IMR-90 (cell line): ENCODE measurements around the gene TM4SF20. TPM values are rescaled to one million over a fixed set of nuclear protein-coding genes. Genes with fewer than 3 reads are reported as not detected.

Source experiments
- ATAC-seq: fragments of 200-7000 bp; cut with Tn5 transposase; 2 replicates; pipeline ENCODE4 v1.9.1; 2020; ENCODE audit warnings: low read depth, mild to moderate bottlenecking, moderate library complexity
- BruUV-seq: library from RNA; stranded (reverse); fragments of 400-500 nt; replicated peaks from 2 replicates; lab custom pipeline; 2021; lab: Mats Ljungman, UMichigan
- CTCF ChIA-PET: fragments of 300-600 bp; formaldehyde crosslinking; extraction: SDS; loops from one replicate; lab custom pipeline; 2021; ENCODE audit warnings: antibody characterized with exemption; lab: Yijun Ruan, JAX
- POLR2A ChIA-PET: fragments of 300-600 bp; sonication (Branson Sonifier 250); formaldehyde crosslinking; loops from one replicate; lab custom pipeline; 2022; ENCODE audit warnings: antibody characterized with exemption; ENCODE audit not compliant: unreplicated experiment; lab: Charles Lee
- DNase-seq: peaks from one replicate; pipeline ENCODE4 v3.0.0; 2013
- H2AFZ ChIP-seq: replicated peaks from 2 replicates; pipeline ENCODE3; 2013; ENCODE audit warnings: low read length, mild to moderate bottlenecking; ENCODE audit not compliant: poor library complexity
- H2AK5ac ChIP-seq: 2 replicates; pipeline ENCODE4 v1.6.1; 2013; ENCODE audit warnings: low read depth, low read length, inconsistent platforms
- H2AK9ac ChIP-seq: replicated peaks from 2 replicates; pipeline ENCODE3; 2013; ENCODE audit warnings: mild to moderate bottlenecking, low read depth, low read length, moderate library complexity; ENCODE audit not compliant: poor library complexity
- H2BK120ac ChIP-seq: 2 replicates; pipeline ENCODE4 v1.6.1; 2013; ENCODE audit warnings: low read depth, low read length, inconsistent platforms
- H2BK15ac ChIP-seq: 3 replicates; pipeline ENCODE4 v1.6.1; 2013; ENCODE audit warnings: low read depth, low read length, inconsistent platforms
- H2BK20ac ChIP-seq: 2 replicates; pipeline ENCODE4 v1.6.1; 2013; ENCODE audit warnings: low read depth, mild to moderate bottlenecking, inconsistent platforms, low read length, moderate library complexity
- H2BK5ac ChIP-seq: 2 replicates; pipeline ENCODE4 v1.6.1; 2013; ENCODE audit warnings: mild to moderate bottlenecking, low read depth, low read length, inconsistent platforms; ENCODE audit not compliant: poor library complexity, severe bottlenecking
- H3K14ac ChIP-seq: replicated peaks from 2 replicates; pipeline ENCODE4 v1.6.1; 2013; ENCODE audit warnings: low read depth, low read length, inconsistent platforms
- H3K18ac ChIP-seq: 2 replicates; pipeline ENCODE4 v1.6.1; 2013; ENCODE audit warnings: low read depth, low read length, control low read depth
- H3K23ac ChIP-seq: 2 replicates; pipeline ENCODE4 v1.6.1; 2013; ENCODE audit warnings: low read depth, low read length, inconsistent platforms
- H3K27ac ChIP-seq: 2 replicates; pipeline ENCODE4 v1.5.1; 2013; ENCODE audit warnings: mild to moderate bottlenecking, control low read depth, low read length; ENCODE audit not compliant: insufficient read depth
- H3K27me3 ChIP-seq: 2 replicates; pipeline ENCODE4 v1.6.1; 2013; ENCODE audit warnings: low read length; ENCODE audit not compliant: control insufficient read depth, insufficient read depth
- H3K36me3 ChIP-seq: 2 replicates; pipeline ENCODE4 v1.6.1; 2013; ENCODE audit warnings: low read length, mixed read lengths; ENCODE audit not compliant: control insufficient read depth, insufficient read depth
- H3K4ac ChIP-seq: 2 replicates; pipeline ENCODE4 v1.6.1; 2013; ENCODE audit warnings: low read depth, low read length, inconsistent platforms
- H3K4me1 ChIP-seq: 2 replicates; pipeline ENCODE4 v1.6.1; 2013; ENCODE audit warnings: low read length, mixed read lengths; ENCODE audit not compliant: control insufficient read depth, insufficient read depth
- H3K4me2 ChIP-seq: 2 replicates; pipeline ENCODE4 v1.6.1; 2013; ENCODE audit warnings: low read depth, mild to moderate bottlenecking, control low read depth, low read length, moderate library complexity
- H3K4me3 ChIP-seq: 2 replicates; pipeline ENCODE4 v1.5.1; 2013; ENCODE audit warnings: low read depth, mild to moderate bottlenecking, control low read depth, low read length, moderate library complexity; ENCODE audit not compliant: insufficient read depth
- H3K56ac ChIP-seq: 2 replicates; pipeline ENCODE4 v1.6.1; 2013; ENCODE audit warnings: low read length, inconsistent platforms; ENCODE audit not compliant: insufficient read depth; ENCODE audit errors: extremely low read depth
- H3K79me1 ChIP-seq, 2 experiments: 2 replicates each; pipeline ENCODE4 v1.6.1; 2013; ENCODE audit warnings: low read length in 2 of 2, inconsistent platforms in 1 of 2, low read depth in 1 of 2
- H3K9ac ChIP-seq: 2 replicates; pipeline ENCODE4 v1.6.1; 2013; ENCODE audit warnings: low read depth, low read length, control low read depth
- H3K9me1 ChIP-seq: 2 replicates; pipeline ENCODE4 v1.6.1; 2013; ENCODE audit warnings: low read length, inconsistent platforms; ENCODE audit not compliant: insufficient read depth
- H3K9me3 ChIP-seq: 2 replicates; pipeline ENCODE4 v1.6.1; 2013; ENCODE audit warnings: low read length; ENCODE audit not compliant: control insufficient read depth, insufficient read depth
- H4K20me1 ChIP-seq: 2 replicates; pipeline ENCODE4 v1.6.1; 2013; ENCODE audit warnings: low read length, inconsistent platforms; ENCODE audit not compliant: insufficient read depth
- H4K5ac ChIP-seq: 2 replicates; pipeline ENCODE4 v1.6.1; 2013; ENCODE audit warnings: mild to moderate bottlenecking, low read depth, low read length, control low read depth
- H4K8ac ChIP-seq, 2 experiments: 2 replicates each; pipeline ENCODE4 v1.6.1; 2013; ENCODE audit warnings: low read depth in 2 of 2, low read length in 2 of 2, control low read depth in 1 of 2, inconsistent platforms in 1 of 2
- H4K91ac ChIP-seq: 2 replicates; pipeline ENCODE4 v1.6.1; 2013; ENCODE audit warnings: low read depth, low read length, inconsistent platforms; ENCODE audit not compliant: insufficient read depth
- FOS ChIP-seq: fragments of 150-350 bp; IDR thresholded peaks from 2 replicates; pipeline ENCODE4 v1.6.1; 2016; ENCODE audit warnings: low read depth, low read length
- MAFK ChIP-seq: IDR thresholded peaks from 2 replicates; pipeline ENCODE4 v1.6.1; 2012; ENCODE audit warnings: low read depth, low read length, improper control_type of control experiment
- MXI1 ChIP-seq: IDR thresholded peaks from 2 replicates; pipeline ENCODE4 v1.6.1; 2012; ENCODE audit warnings: low read depth, mild to moderate bottlenecking, low read length, moderate library complexity, borderline replicate concordance
- RCOR1 ChIP-seq: IDR thresholded peaks from 2 replicates; pipeline ENCODE4 v1.6.1; 2012; ENCODE audit warnings: mild to moderate bottlenecking, low read length, improper control_type of control experiment; ENCODE audit not compliant: insufficient replicate concordance
- SMC3 ChIP-seq: fragments of 150-350 bp; IDR thresholded peaks from 2 replicates; pipeline ENCODE4 v1.6.1; 2016; ENCODE audit warnings: low read depth, mild to moderate bottlenecking, antibody characterized with exemption, low read length, moderate library complexity
- WGBS, 2 experiments: methylation state at CpG; one replicate each; pipeline versions ENCODE4 v1.1.5 to v1.1.7; 2013; ENCODE audit warnings: missing lambda C conversion rate in 2 of 2; ENCODE audit not compliant: insufficient read length in 1 of 2; ENCODE audit errors: extremely low coverage in 2 of 2; 5-methylcytosine and 5-hydroxymethylcytosine counted together
- dilution Hi-C: fragments of 300-500 bp; cut with HindIII; formaldehyde crosslinking; loops from one replicate; pipeline ENCODE4 v1.14.3; 2018; ENCODE audit warnings: low sequenced_read_pairs; ENCODE audit not compliant: unreplicated experiment
- in situ Hi-C: fragments of 300-500 bp; cut with MboI; formaldehyde crosslinking; loops from 3 replicates; pipeline ENCODE4 v1.14.3; 2019; ENCODE audit warnings: low sequenced_read_pairs, inconsistent platforms, mixed read lengths
- intact Hi-C: fragments of 100-400 bp; cut with micrococcal nuclease; formaldehyde crosslinking; loops from 2 replicates; pipeline ENCODE4 v1.10.0; 2022
- polyA plus RNA-seq, 3 experiments: library from polyadenylated mRNA; depleted of rRNA; stranded (reverse); fragments of >200 nt; gene quantifications; 2 replicates each; pipeline ENCODE4 v1.2.3, GENCODE V29; 2012; ENCODE audit warnings: low replicate concordance in 1 of 3
- total RNA-seq: library from RNA; depleted of rRNA; stranded (reverse); fragments of >200 nt; gene quantifications from 2 replicates; pipeline ENCODE4 v1.2.3, GENCODE V29; 2012
- TF ChIP-seq, protein P1 (sequence below): conservative IDR thresholded peaks from 2 replicates; pipeline ENCODE4 v1.5.1; 2012; ENCODE audit warnings: mild to moderate bottlenecking, low read depth, low read length, improper control_type of control experiment
- TF ChIP-seq, protein P2 (sequence below): fragments of 150-350 bp; IDR thresholded peaks from 2 replicates; pipeline ENCODE4 v1.6.1; 2016; ENCODE audit warnings: low read depth, mild to moderate bottlenecking, low read length, moderate library complexity, borderline replicate concordance

Gene TM4SF20
- total and polyA plus RNA-seq, 2 of the 4 experiments (the other 2 are of a cell fraction) = under 0.01 to 0.03 TPM

DNA sequence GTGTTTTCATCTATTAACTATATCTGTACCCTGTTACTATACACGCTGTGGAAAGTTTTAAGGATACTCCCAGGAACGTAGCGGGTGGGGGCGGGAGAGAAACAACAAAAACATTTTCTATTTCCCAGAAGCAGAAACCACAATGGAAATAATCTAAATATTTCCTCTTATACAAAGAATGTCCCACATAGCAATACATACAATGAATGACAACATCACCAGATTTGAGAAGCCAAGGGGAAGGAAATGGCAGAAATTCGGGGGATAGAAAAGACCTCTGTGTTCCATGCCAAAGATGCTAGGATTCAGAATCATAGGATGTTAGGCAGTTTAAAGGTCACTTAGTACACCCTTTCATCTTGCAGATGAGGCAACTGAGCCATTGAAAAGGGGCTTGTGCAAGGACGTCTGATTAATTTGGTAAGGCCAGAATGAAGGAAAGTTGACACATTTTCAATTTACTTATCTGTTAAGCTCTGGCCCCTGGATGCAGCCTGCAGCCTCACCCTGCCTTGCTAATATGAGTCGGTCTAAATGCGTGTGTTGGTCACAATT, 49.7 kb upstream of the TM4SF20 start:
- Histone ChIP-seq H3K56ac (no peak overlapping the region), H4K8ac (no peak overlapping the region), H3K9ac (no peak overlapping the region), H4K91ac (no peak overlapping the region), H2BK15ac (no peak overlapping the region), H3K4me3 (no peak overlapping the region), H3K18ac (no peak overlapping the region), H3K23ac (no peak overlapping the region), H3K27me3 (no peaks in the 10 kb centered on the region; the same call in 1 of the 2 replicates), H3K36me3 (no peaks in the 10 kb centered on the region), H4K20me1 (no peaks in the 10 kb centered on the region), H2AFZ (no peak overlapping the region), H3K9me1 (no peaks in the 10 kb centered on the region), H3K79me1 (no peaks in the 10 kb centered on the region), H3K14ac (no peak overlapping the region), H2BK120ac (no peak overlapping the region), H2BK20ac (no peak overlapping the region), H2AK5ac (no peak overlapping the region), H4K5ac (no peak overlapping the region), H3K4me2 (no peak overlapping the region), H3K4me1 (no peaks in the 10 kb centered on the region), H3K27ac (no peak overlapping the region), H3K4ac (no peak overlapping the region), H3K9me3 (peaks cover 4% of the 10 kb centered on the region), H2AK9ac (no peak overlapping the region), H2BK5ac (no peak overlapping the region)
- dilution Hi-C loops (no loop called here), in situ Hi-C loops (no loop called here), intact Hi-C loops (no loop called here)
- TF ChIP-seq SMC3 (no peak), RCOR1 (no peak), MAFK (no peak), FOS (no peak), MXI1 (no peak)
- TF ChIP-seq, protein P1, sequence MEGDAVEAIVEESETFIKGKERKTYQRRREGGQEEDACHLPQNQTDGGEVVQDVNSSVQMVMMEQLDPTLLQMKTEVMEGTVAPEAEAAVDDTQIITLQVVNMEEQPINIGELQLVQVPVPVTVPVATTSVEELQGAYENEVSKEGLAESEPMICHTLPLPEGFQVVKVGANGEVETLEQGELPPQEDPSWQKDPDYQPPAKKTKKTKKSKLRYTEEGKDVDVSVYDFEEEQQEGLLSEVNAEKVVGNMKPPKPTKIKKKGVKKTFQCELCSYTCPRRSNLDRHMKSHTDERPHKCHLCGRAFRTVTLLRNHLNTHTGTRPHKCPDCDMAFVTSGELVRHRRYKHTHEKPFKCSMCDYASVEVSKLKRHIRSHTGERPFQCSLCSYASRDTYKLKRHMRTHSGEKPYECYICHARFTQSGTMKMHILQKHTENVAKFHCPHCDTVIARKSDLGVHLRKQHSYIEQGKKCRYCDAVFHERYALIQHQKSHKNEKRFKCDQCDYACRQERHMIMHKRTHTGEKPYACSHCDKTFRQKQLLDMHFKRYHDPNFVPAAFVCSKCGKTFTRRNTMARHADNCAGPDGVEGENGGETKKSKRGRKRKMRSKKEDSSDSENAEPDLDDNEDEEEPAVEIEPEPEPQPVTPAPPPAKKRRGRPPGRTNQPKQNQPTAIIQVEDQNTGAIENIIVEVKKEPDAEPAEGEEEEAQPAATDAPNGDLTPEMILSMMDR = no peak
- TF ChIP-seq, protein P2, sequence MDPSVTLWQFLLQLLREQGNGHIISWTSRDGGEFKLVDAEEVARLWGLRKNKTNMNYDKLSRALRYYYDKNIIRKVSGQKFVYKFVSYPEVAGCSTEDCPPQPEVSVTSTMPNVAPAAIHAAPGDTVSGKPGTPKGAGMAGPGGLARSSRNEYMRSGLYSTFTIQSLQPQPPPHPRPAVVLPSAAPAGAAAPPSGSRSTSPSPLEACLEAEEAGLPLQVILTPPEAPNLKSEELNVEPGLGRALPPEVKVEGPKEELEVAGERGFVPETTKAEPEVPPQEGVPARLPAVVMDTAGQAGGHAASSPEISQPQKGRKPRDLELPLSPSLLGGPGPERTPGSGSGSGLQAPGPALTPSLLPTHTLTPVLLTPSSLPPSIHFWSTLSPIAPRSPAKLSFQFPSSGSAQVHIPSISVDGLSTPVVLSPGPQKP = no peak
- ATAC-seq (no peak), DNase-seq (no peak)
- WGBS, 2 experiments = no CpG with 5 or more reads among the region's 8 CpGs
- CTCF ChIA-PET = interaction anchor here (0.5 to 1.0 kb wide), 2 partner anchors 13 to 224 kb away, joined by 3 read pairs; no protein-coding TSS in a partner anchor
- POLR2A ChIA-PET = no interaction called here
- no TSS peak for BruUV-seq
